OCI-LY1 (cell line): ENCODE results near the gene TCEA3.

Experiments
- H2AFZ ChIP-seq: fragments of 200-600 bp; sonication (generic), shearing (Covaris generic); 2 replicates; pipeline ENCODE4 v1.6.0; 2014; ENCODE audit warnings: antibody characterized with exemption, mild to moderate bottlenecking, low read length
- H3F3A ChIP-seq: fragments of 200-600 bp; sonication (generic), shearing (Covaris generic); 2 replicates; pipeline ENCODE4 v1.6.0; 2014; ENCODE audit warnings: mild to moderate bottlenecking, antibody characterized with exemption, low read length, moderate library complexity; ENCODE audit not compliant: insufficient read depth
- H3K27ac ChIP-seq: fragments of 200-600 bp; sonication (generic); 2 replicates; pipeline ENCODE4 v1.5.1; 2014; ENCODE audit warnings: low read length, mixed run types, mild to moderate bottlenecking, low read depth; ENCODE audit not compliant: poor library complexity, severe bottlenecking
- H3K27me3 ChIP-seq: fragments of 200-600 bp; sonication (generic); 2 replicates; pipeline ENCODE4 v1.6.0; 2014; ENCODE audit warnings: antibody characterized with exemption, mild to moderate bottlenecking, low read length, moderate library complexity; ENCODE audit not compliant: insufficient read depth
- H3K36me3 ChIP-seq: fragments of 200-600 bp; sonication (generic); 2 replicates; pipeline ENCODE4 v1.6.1; 2014; ENCODE audit warnings: mild to moderate bottlenecking, antibody characterized with exemption, low read length, moderate library complexity, mixed read lengths; ENCODE audit not compliant: insufficient read depth
- H3K4me1 ChIP-seq: fragments of 200-600 bp; sonication (generic); 2 replicates; pipeline ENCODE4 v1.5.1; 2014; ENCODE audit warnings: mild to moderate bottlenecking, low read length, moderate library complexity; ENCODE audit not compliant: insufficient read depth, severe bottlenecking
- H3K4me2 ChIP-seq: fragments of 200-600 bp; sonication (generic), shearing (Covaris generic); 2 replicates; pipeline ENCODE4 v1.6.1; 2014; ENCODE audit warnings: low read length
- H3K4me3 ChIP-seq: fragments of 200-600 bp; sonication (generic); 2 replicates; pipeline ENCODE4 v1.5.1; 2014; ENCODE audit warnings: low read length, low read depth, mild to moderate bottlenecking, mixed read lengths; ENCODE audit not compliant: poor library complexity, severe bottlenecking
- H3K79me2 ChIP-seq: fragments of 200-600 bp; shearing (Covaris generic); 2 replicates; pipeline ENCODE4 v1.6.1; 2016; ENCODE audit warnings: mixed run types, low read length, mixed read lengths; ENCODE audit not compliant: insufficient read depth
- H3K9ac ChIP-seq: fragments of 200-600 bp; sonication (generic), shearing (Covaris generic); 2 replicates; pipeline ENCODE4 v1.6.1; 2014; ENCODE audit warnings: mild to moderate bottlenecking, low read length, mixed read lengths
- H3K9me2 ChIP-seq: fragments of 200-600 bp; sonication (generic), shearing (Covaris generic); 2 replicates; pipeline ENCODE4 v1.6.1; 2014; ENCODE audit warnings: low read depth, mild to moderate bottlenecking, low read length, mixed read lengths
- H3K9me3 ChIP-seq: fragments of 200-600 bp; shearing (Covaris generic); 2 replicates; pipeline ENCODE4 v1.6.1; 2014; ENCODE audit warnings: low read length, mixed read lengths
- H4K20me1 ChIP-seq: fragments of 200-600 bp; sonication (generic), shearing (Covaris generic); 2 replicates; pipeline ENCODE4 v1.6.0; 2016; ENCODE audit warnings: mild to moderate bottlenecking, low read length; ENCODE audit not compliant: insufficient read depth
- EZH2 ChIP-seq: fragments of 200-600 bp; sonication (generic), shearing (Covaris generic); IDR thresholded peaks from 2 replicates; pipeline ENCODE4 v1.8.0; 2017; ENCODE audit warnings: borderline replicate concordance, mixed run types, mild to moderate bottlenecking, antibody characterized with exemption, low read length, moderate library complexity, mixed read lengths
- TF ChIP-seq, protein P1 (sequence below): fragments of 200-600 bp; sonication (generic), shearing (Covaris generic); IDR thresholded peaks from 2 replicates; pipeline ENCODE4 v1.5.1; 2017; ENCODE audit warnings: mild to moderate bottlenecking, antibody characterized with exemption, low read length, moderate library complexity, mixed read lengths

TCEA3 gene

DNA sequence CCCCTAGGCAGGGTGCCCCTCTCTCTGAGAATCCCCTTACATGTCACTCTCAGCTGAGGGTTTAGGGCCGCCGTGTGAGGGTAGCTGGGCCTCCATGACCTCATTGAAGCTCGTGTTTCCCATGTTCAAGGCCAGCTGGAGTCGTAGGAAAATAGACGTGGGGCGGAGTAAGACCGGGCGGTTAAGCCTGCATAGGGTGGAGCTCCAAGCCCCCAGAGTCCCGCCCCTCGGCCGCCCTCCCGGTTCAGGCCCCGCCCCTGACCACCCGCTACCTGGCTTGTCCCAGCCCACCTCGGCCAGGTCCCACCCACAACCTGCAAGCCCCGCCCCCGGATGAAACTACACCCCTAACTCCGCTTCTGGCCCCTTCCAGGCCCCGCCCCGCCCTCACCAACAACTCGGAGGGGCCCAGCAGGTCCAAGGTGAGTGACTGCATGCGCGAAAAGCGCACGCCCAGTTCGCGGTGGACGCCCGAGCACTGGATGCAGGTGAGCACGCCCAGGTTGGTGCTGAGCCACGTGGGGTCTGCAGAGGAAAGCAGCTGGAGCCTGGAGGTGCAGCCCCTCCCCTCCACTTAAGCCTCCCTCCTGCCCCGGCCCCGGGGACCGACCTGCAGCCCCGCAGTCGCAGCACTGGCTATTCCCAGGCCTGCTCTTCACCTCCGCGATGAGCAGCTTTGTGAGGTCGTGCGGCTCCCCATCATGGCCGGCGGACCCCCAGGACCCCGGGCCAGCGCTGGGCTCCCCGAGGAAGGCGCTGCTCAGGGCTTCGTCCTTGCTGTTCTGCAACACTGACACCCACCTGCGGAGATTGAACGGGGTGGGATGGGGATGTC, 12.2 kb upstream of the TCEA3 start:
- no peak for TF ChIP-seq EZH2
- TF ChIP-seq, protein P1, sequence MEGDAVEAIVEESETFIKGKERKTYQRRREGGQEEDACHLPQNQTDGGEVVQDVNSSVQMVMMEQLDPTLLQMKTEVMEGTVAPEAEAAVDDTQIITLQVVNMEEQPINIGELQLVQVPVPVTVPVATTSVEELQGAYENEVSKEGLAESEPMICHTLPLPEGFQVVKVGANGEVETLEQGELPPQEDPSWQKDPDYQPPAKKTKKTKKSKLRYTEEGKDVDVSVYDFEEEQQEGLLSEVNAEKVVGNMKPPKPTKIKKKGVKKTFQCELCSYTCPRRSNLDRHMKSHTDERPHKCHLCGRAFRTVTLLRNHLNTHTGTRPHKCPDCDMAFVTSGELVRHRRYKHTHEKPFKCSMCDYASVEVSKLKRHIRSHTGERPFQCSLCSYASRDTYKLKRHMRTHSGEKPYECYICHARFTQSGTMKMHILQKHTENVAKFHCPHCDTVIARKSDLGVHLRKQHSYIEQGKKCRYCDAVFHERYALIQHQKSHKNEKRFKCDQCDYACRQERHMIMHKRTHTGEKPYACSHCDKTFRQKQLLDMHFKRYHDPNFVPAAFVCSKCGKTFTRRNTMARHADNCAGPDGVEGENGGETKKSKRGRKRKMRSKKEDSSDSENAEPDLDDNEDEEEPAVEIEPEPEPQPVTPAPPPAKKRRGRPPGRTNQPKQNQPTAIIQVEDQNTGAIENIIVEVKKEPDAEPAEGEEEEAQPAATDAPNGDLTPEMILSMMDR, result no peak
- no peak overlapping the region for H2AFZ ChIP-seq
- H3K36me3 ChIP-seq, result no peaks in the 10 kb centered on the region
- H4K20me1 ChIP-seq, result no peaks in the 10 kb centered on the region
- H3K27ac ChIP-seq, result no peak overlapping the region
- no peaks in the 10 kb centered on the region for H3K79me2 ChIP-seq
- no peaks in the 10 kb centered on the region for H3F3A ChIP-seq
- H3K9me2 ChIP-seq, result no peaks in the 10 kb centered on the region
- no peak overlapping the region for H3K4me3 ChIP-seq
- H3K9ac ChIP-seq, result no peak overlapping the region
- H3K27me3 ChIP-seq, result no peaks in the 10 kb centered on the region; the same call in 1 of the 2 replicates
- no peaks in the 10 kb centered on the region for H3K9me3 ChIP-seq
- H3K4me1 ChIP-seq, result no peaks in the 10 kb centered on the region
- peak overlapping the region; percentile 39; the same call in 1 of the 2 replicates for H3K4me2 ChIP-seq

DNA sequence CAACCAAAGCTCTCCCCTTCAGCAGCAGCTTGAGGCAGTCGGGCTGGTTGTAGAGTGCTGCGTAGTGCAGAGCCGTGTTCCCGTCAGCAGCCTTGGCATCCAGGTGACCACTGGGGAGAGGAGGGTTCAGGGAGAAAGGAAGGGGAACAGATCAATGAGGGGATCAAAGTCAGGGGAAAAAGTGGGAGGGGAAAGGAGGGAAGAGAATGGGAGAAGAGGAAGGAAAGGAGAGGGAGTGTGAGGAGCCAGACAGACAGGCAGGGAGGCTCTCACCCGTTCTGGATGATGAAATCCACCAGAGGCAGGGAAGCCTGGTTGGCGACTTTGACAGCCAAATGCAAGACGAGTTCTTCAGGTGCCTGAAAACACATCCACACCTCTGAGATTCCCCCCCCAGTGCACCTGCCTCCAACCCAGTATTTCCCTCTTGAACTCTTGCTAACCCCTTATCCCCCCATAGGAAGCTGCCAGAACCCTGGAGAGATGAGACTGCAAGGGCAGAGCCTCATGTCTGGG, 9.8 kb upstream of the TCEA3 start:
- Histone ChIP-seq H3K4me2 (no peak overlapping the region), H3K4me3 (no peak overlapping the region), H3K79me2 (no peaks in the 10 kb centered on the region), H3K36me3 (no peaks in the 10 kb centered on the region), H3K9ac (no peak overlapping the region), H3K27ac (no peak overlapping the region), H2AFZ (no peak overlapping the region), H3K9me2 (no peaks in the 10 kb centered on the region), H3K4me1 (no peaks in the 10 kb centered on the region), H3K27me3 (no peaks in the 10 kb centered on the region; the same call in 1 of the 2 replicates), H3K9me3 (no peaks in the 10 kb centered on the region), H3F3A (no peaks in the 10 kb centered on the region), H4K20me1 (no peaks in the 10 kb centered on the region)
- TF ChIP-seq EZH2, result no peak
- TF ChIP-seq, protein P1, result no peak

DNA sequence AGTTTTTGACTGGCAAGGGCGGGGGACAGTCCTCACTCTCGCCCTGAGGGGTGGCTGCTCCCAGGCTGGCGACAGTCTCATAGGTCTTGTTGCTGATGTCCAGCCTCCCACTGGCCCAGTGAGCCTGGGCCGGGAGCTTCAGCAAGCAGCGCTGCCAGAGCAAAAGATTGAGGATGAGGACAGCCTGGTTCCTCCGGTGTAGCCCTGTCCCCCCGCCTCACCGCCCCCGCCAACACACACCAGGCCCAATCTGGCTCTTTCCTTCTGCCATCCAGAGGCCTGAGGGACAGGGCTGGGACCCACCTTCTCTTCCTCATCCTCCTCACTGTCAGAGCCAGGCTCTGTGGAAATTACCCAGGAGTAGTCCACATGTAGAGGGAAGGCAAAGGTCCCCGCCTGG, 8.6 kb upstream of the TCEA3 start:
- Histone ChIP-seq H3K4me3 (no peak overlapping the region), H3K9me3 (no peaks in the 10 kb centered on the region), H3K27ac (no peak overlapping the region), H3K36me3 (no peaks in the 10 kb centered on the region), H3K4me2 (no peak overlapping the region), H4K20me1 (no peaks in the 10 kb centered on the region), H3K79me2 (no peaks in the 10 kb centered on the region), H2AFZ (no peak overlapping the region), H3F3A (no peaks in the 10 kb centered on the region), H3K4me1 (no peaks in the 10 kb centered on the region), H3K9ac (no peak overlapping the region), H3K27me3 (peaks cover 11% of the 10 kb centered on the region; the same call in 1 of the 2 replicates), H3K9me2 (no peaks in the 10 kb centered on the region)
- TF ChIP-seq EZH2, result no peak
- TF ChIP-seq, protein P1, result no peak
